Activated CD4-positive, alpha-beta T cell treated with anti-CD3 and anti-CD28 coated beads for 1 hour (primary cell): Measurements from ENCODE around the gene VSIG10.

Experiments
- DNase-seq: peaks from one replicate; pipeline ENCODE4 v3.0.0-alpha.2; 2020

Gene VSIG10

GRCh38 chr12:118059341-118060191, 44.2 kb downstream of the VSIG10 start:
- DNase-seq = no peak

GRCh38 chr12:118058881-118059280, 44.9 kb downstream of the VSIG10 start:
- no peak for DNase-seq

GRCh38 chr12:118058227-118058626, 45.6 kb downstream of the VSIG10 start:
- no peak for DNase-seq

- DNase-seq = no peak
Measured at GRCh38 chr12:118055865-118056773, 47.7 kb downstream of the VSIG10 start.

GRCh38 chr12:118055144-118055557, 48.7 kb downstream of the VSIG10 start:
- DNase-seq = peak; percentile 49

- no peak for DNase-seq
Measured at GRCh38 chr12:118053071-118053985, 50.5 kb downstream of the VSIG10 start.

GRCh38 chr12:118052324-118053070, 51.3 kb downstream of the VSIG10 start:
- no peak for DNase-seq

- no peak for DNase-seq
Measured at GRCh38 chr12:118050972-118051910, 52.6 kb downstream of the VSIG10 start.

GRCh38 chr12:118046430-118046829, 57.4 kb downstream of the VSIG10 start:
- no peak for DNase-seq

- DNase-seq = no peak
Measured at GRCh38 chr12:118044577-118044976, 59.2 kb downstream of the VSIG10 start.

- DNase-seq = no peak
Measured at GRCh38 chr12:118044075-118044474, 59.7 kb downstream of the VSIG10 start.

GRCh38 chr12:118042091-118042490, 61.7 kb downstream of the VSIG10 start:
- DNase-seq = no peak

- no peak for DNase-seq
Measured at GRCh38 chr12:118038137-118038536, 65.7 kb downstream of the VSIG10 start.

GRCh38 chr12:118036672-118037411, 67.0 kb downstream of the VSIG10 start:
- no peak for DNase-seq

- no peak for DNase-seq
Measured at GRCh38 chr12:118035190-118036041, 68.4 kb downstream of the VSIG10 start.

- DNase-seq = no peak
Measured at GRCh38 chr12:118034429-118035189, 69.2 kb downstream of the VSIG10 start.

GRCh38 chr12:118033902-118034301, 69.9 kb downstream of the VSIG10 start:
- no peak for DNase-seq

- no peak for DNase-seq
Measured at GRCh38 chr12:118033323-118033722, 70.5 kb downstream of the VSIG10 start.
